Ishikawa (cell line): ENCODE results near the gene MYO19.

Experiments used
- EGR1 ChIP-seq: IDR thresholded peaks from 2 replicates; pipeline ENCODE4 v1.6.1; 2012
- EP300 ChIP-seq: IDR thresholded peaks from 2 replicates; pipeline ENCODE4 v1.6.1; 2012; ENCODE audit warnings: borderline replicate concordance
- RAD21 ChIP-seq: IDR thresholded peaks from 2 replicates; pipeline ENCODE4 v1.6.1; 2012; ENCODE audit warnings: low read depth
- TAF1 ChIP-seq: IDR thresholded peaks from 2 replicates; pipeline ENCODE4 v1.6.1; 2012; ENCODE audit warnings: low read depth, mild to moderate bottlenecking
- TEAD4 ChIP-seq: IDR thresholded peaks from 2 replicates; pipeline ENCODE4 v1.6.1; 2012
- YY1 ChIP-seq: IDR thresholded peaks from 2 replicates; pipeline ENCODE4 v1.6.1; 2012; ENCODE audit warnings: low read depth
- ZBTB7A ChIP-seq: IDR thresholded peaks from 2 replicates; pipeline ENCODE4 v1.6.1; 2012; ENCODE audit warnings: low read depth

The MYO19 gene

DNA sequence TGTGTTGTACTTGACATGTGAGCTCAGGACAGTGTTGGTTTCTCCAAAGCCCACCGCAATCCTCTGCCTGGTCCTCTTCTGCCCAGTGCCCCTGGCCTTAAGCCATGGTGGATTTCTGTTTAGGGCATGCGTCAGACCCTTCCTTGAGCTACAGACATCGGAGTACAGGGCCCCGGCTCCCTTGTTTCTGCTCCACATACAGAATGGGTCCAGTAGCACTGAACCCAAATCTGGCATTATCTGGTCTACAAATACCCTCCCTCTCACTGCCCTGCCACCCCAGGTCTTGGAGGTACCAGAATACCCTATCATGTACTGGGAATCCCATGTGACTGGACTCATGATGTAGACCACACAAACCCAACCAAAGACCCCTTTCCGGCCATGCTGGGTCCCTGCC is 75.6 kb downstream of the MYO19 start:
- no peak for TF ChIP-seq TEAD4
- TF ChIP-seq EGR1: no peak
- no peak for TF ChIP-seq EP300
- TF ChIP-seq YY1: no peak
- TF ChIP-seq RAD21: no peak
- TF ChIP-seq TAF1: no peak
- TF ChIP-seq ZBTB7A: no peak
